Amniotic stem cell (primary cell): ENCODE results near the gene ADAMTS8.

Experiments used
- DNase-seq: peaks from one replicate; lab custom pipeline; 2025; lab: John Stamatoyannopoulos, UW

Gene ADAMTS8

GRCh38 chr11:130462931-130463330 lies 34.5 kb upstream of the ADAMTS8 start:
- no peak for DNase-seq

GRCh38 chr11:130462101-130462885 lies 33.9 kb upstream of the ADAMTS8 start:
- DNase-seq = no peak

- no peak for DNase-seq
Measured at GRCh38 chr11:130459521-130459920, 31.1 kb upstream of the ADAMTS8 start.

GRCh38 chr11:130458410-130458729 lies 30.0 kb upstream of the ADAMTS8 start:
- DNase-seq = no peak

- DNase-seq = no peak
Measured at GRCh38 chr11:130457623-130458409, 29.4 kb upstream of the ADAMTS8 start.

GRCh38 chr11:130456286-130456685 lies 27.9 kb upstream of the ADAMTS8 start:
- DNase-seq = no peak

- DNase-seq = no peak
Measured at GRCh38 chr11:130455483-130456127, 27.2 kb upstream of the ADAMTS8 start.

GRCh38 chr11:130454491-130455252 lies 26.3 kb upstream of the ADAMTS8 start:
- DNase-seq = no peak

- DNase-seq = no peak
Measured at GRCh38 chr11:130452940-130453339, 24.5 kb upstream of the ADAMTS8 start.

GRCh38 chr11:130452176-130452575 lies 23.8 kb upstream of the ADAMTS8 start:
- no peak for DNase-seq

GRCh38 chr11:130451231-130452019 lies 23.0 kb upstream of the ADAMTS8 start:
- no peak for DNase-seq

GRCh38 chr11:130449996-130450769 lies 21.8 kb upstream of the ADAMTS8 start:
- DNase-seq = no peak

GRCh38 chr11:130449310-130449990 lies 21.0 kb upstream of the ADAMTS8 start:
- no peak for DNase-seq

GRCh38 chr11:130448416-130449309 lies 20.3 kb upstream of the ADAMTS8 start, which contains the start of gene ADAMTS15:
Gene ADAMTS15 (plus strand): TSS chr11:130448645. CDS start chr11:130448974, 329 bp downstream.
- DNase-seq = peak; percentile 87

GRCh38 chr11:130448039-130448415 lies 19.6 kb upstream of the ADAMTS8 start:
- no peak for DNase-seq

GRCh38 chr11:130445788-130446187 lies 17.4 kb upstream of the ADAMTS8 start:
- DNase-seq = no peak

- no peak for DNase-seq
Measured at GRCh38 chr11:130442737-130443136, 14.3 kb upstream of the ADAMTS8 start.

- DNase-seq = no peak
Measured at GRCh38 chr11:130441719-130442118, 13.3 kb upstream of the ADAMTS8 start.

GRCh38 chr11:130439876-130440275 lies 11.5 kb upstream of the ADAMTS8 start:
- DNase-seq = no peak
